Effector CD4-positive, alpha-beta T cell (primary cell): ENCODE measurements around the gene LRRC75B.

Experiments
- DNase-seq: peaks from one replicate; pipeline ENCODE4 v3.0.0-alpha.2; 2020

The LRRC75B gene

GRCh38 chr22:24584871-24585411 lies 7.9 kb downstream of the LRRC75B start:
- DNase-seq = no peak

- no peak for DNase-seq
Observed at GRCh38 chr22:24584166-24584790, 8.6 kb downstream of the LRRC75B start.

GRCh38 chr22:24583221-24584165 lies 9.4 kb downstream of the LRRC75B start:
- DNase-seq = no peak

GRCh38 chr22:24582056-24582814 lies 10.6 kb downstream of the LRRC75B start:
- DNase-seq = no peak

- no peak for DNase-seq
Observed at GRCh38 chr22:24580276-24580675, 12.6 kb downstream of the LRRC75B start.

GRCh38 chr22:24579258-24579601 lies 13.6 kb downstream of the LRRC75B start:
- DNase-seq = no peak

- no peak for DNase-seq
Observed at GRCh38 chr22:24578355-24579257, 14.3 kb downstream of the LRRC75B start.

GRCh38 chr22:24576778-24577177 lies 16.1 kb downstream of the LRRC75B start:
- no peak for DNase-seq

GRCh38 chr22:24571266-24571665 lies 21.6 kb downstream of the LRRC75B start:
- no peak for DNase-seq

GRCh38 chr22:24567668-24568067 lies 25.2 kb downstream of the LRRC75B start:
- DNase-seq = no peak

- DNase-seq = no peak
Observed at GRCh38 chr22:24566899-24567511, 25.9 kb downstream of the LRRC75B start.

GRCh38 chr22:24565077-24565476 lies 27.8 kb downstream of the LRRC75B start:
- no peak for DNase-seq

GRCh38 chr22:24564376-24565058 lies 28.4 kb downstream of the LRRC75B start:
- no peak for DNase-seq

GRCh38 chr22:24563246-24563645 lies 29.6 kb downstream of the LRRC75B start:
- DNase-seq = no peak

- no peak for DNase-seq
Observed at GRCh38 chr22:24559471-24559870, 33.4 kb downstream of the LRRC75B start.

GRCh38 chr22:24555165-24556039 lies 37.5 kb downstream of the LRRC75B start, which contains the start of gene SNRPD3:
TSS of gene SNRPD3 (plus strand) at chr22:24555999. CDS start at chr22:24557675, 1,676 bp downstream.
- peak; percentile 99 for DNase-seq

- DNase-seq = no peak
Observed at GRCh38 chr22:24554313-24555164, 38.3 kb downstream of the LRRC75B start, which contains the start of gene GUCD1. TSS of gene GUCD1 (minus strand) at chr22:24555138. CDS start at chr22:24554991, 147 bp downstream.

- DNase-seq = no peak
Observed at GRCh38 chr22:24553597-24554312, 39.1 kb downstream of the LRRC75B start.
